SH-SY5Y (cell line): ENCODE measurements around the gene CSRP1.

ENCODE experiments used
- GATA2 ChIP-seq: IDR thresholded peaks from 2 replicates; pipeline ENCODE4 v1.6.1; 2011; ENCODE audit warnings: mild to moderate bottlenecking, low read depth, low read length
- GATA3 ChIP-seq: IDR thresholded peaks from 2 replicates; pipeline ENCODE4 v1.6.1; 2011; ENCODE audit warnings: low read depth, mild to moderate bottlenecking, low read length, moderate library complexity

GRCh38 chr1:201491896-201492511 is 14.9 kb downstream of the CSRP1 start:
- TF ChIP-seq GATA2 (no peak), GATA3 (no peak)
